HFFc6 (cell line): ENCODE results near the gene ASTL. TPM values are rescaled to one million over a fixed set of nuclear protein-coding genes. Genes with fewer than 3 reads are reported as not detected.

Experiments
- DNase-seq: peaks from one replicate; pipeline ENCODE4 v3.0.0-alpha.2; 2018
- H3K27ac Mint-ChIP-seq: 2 replicates; pipeline ENCODE4 v1.8.0; 2020; ENCODE audit warnings: mild to moderate bottlenecking, mixed read lengths
- H3K27me3 Mint-ChIP-seq: 2 replicates; pipeline ENCODE4 v1.8.0; 2021; ENCODE audit warnings: mild to moderate bottlenecking, moderate library complexity, mixed read lengths; ENCODE audit not compliant: insufficient read depth
- H3K36me3 Mint-ChIP-seq: 2 replicates; pipeline ENCODE4 v1.8.0; 2021; ENCODE audit warnings: low read depth, mixed read lengths
- H3K4me1 Mint-ChIP-seq: 2 replicates; pipeline ENCODE4 v1.8.0; 2020; ENCODE audit warnings: low read depth, mixed read lengths
- H3K4me3 Mint-ChIP-seq: 2 replicates; pipeline ENCODE4 v1.8.0; 2020; ENCODE audit warnings: mild to moderate bottlenecking, moderate library complexity, mixed read lengths
- H3K9me3 Mint-ChIP-seq: 2 replicates; pipeline ENCODE4 v1.8.0; 2020; ENCODE audit warnings: mild to moderate bottlenecking, mixed read lengths
- total RNA-seq, 6 experiments: library from RNA; stranded (reverse); fragmentation: NEBNext Ultra II Directional; extraction: Animal tissue kit (Norgen Biotek cat#: 25700); gene quantifications; 2 replicates in 1 of 6; 3 replicates in 5 of 6; pipeline ENCODE4 v1.2.3, GENCODE V29; 2021
- TF ChIP-seq, protein P1 (sequence below): fragments of 200-600 bp; sonication (generic); IDR thresholded peaks from 2 replicates; pipeline ENCODE4 v1.5.0; 2021; ENCODE audit warnings: antibody characterized with exemption, mild to moderate bottlenecking

The ASTL gene
- total RNA-seq, 6 experiments from 2014 or later, result 0.25 to 0.39 (median 0.31) TPM; not detected in 3

DNA sequence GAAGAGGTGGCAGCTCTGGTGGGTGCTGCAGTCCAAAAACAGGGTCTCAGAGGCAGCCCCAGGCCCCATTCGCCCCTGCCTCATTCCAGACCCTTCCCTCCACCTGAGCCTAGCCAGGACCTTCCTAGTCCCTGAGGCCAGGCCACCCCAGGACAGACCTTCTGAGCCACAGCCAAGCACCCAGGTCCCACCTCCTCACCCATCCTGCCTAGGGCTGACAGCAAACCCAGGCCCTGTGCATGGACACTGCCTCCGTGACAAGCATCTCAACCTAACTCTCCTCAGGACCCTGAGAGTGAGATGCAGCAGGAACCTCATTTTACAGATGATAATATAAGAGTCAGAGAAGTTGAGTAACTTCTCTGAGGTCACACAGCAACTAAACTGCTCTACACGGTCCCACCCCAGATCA is 37.4 kb downstream of the ASTL start:
- Mint-ChIP-seq H3K27ac (no peak overlapping the region), H3K36me3 (peaks cover 10% of the 10 kb centered on the region; the same call in 1 of the 2 replicates), H3K9me3 (peaks cover 13% of the 10 kb centered on the region), H3K27me3 (peaks cover 7% of the 10 kb centered on the region), H3K4me1 (peaks cover 7% of the 10 kb centered on the region; the same call in 1 of the 2 replicates), H3K4me3 (no peak overlapping the region)
- no peak for DNase-seq
- TF ChIP-seq, protein P1, sequence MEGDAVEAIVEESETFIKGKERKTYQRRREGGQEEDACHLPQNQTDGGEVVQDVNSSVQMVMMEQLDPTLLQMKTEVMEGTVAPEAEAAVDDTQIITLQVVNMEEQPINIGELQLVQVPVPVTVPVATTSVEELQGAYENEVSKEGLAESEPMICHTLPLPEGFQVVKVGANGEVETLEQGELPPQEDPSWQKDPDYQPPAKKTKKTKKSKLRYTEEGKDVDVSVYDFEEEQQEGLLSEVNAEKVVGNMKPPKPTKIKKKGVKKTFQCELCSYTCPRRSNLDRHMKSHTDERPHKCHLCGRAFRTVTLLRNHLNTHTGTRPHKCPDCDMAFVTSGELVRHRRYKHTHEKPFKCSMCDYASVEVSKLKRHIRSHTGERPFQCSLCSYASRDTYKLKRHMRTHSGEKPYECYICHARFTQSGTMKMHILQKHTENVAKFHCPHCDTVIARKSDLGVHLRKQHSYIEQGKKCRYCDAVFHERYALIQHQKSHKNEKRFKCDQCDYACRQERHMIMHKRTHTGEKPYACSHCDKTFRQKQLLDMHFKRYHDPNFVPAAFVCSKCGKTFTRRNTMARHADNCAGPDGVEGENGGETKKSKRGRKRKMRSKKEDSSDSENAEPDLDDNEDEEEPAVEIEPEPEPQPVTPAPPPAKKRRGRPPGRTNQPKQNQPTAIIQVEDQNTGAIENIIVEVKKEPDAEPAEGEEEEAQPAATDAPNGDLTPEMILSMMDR, result no peak

DNA sequence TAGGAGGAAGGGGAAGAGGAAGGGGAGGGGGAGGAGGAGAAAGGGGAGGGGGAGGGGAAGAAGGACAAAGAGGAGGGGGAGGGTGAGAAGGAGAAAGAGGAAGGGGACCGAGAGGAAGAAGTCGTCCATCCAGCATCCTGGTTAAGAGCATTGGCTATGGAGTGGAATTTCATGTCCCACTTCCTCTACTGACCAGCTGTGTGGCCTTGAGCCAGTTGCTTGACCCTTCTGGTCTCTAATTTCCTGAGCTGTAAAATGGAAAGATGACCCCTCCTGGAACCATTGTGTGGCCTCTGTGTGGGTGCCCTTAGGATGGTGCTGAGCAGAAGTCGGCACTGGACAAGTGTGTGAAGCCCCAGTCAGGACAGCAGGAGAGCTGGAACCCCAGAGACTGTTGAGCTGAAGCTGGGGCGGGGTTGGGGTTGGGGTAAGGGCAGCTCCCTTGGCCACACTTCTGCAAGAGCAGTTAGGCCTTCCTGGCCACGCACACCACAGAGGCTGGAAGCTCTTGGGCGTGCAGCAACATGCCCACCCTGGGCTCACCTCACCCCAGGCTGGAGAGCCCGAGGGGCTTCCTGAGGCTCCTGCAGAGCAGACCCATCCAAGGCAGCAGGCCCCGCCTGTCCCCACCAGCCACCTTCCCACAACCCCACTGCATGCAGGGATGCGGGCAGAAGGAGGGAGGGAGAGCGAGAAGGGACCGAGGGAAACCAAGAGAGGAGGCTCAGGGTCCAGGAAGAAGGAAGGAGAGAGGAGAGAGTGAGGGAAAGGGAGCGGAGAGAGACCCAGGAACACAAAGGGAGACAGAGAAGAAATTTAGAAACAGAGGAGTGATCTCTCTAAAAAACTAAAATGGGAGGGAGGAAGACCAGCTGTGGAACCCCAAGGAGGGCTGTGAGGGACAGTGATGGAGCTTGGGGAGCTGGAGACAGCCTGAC is 38.2 kb downstream of the ASTL start:
- Mint-ChIP-seq H3K4me3 (no peak overlapping the region), H3K27ac (no peak overlapping the region), H3K27me3 (peaks cover 6% of the 10 kb centered on the region), H3K9me3 (peaks cover 5% of the 10 kb centered on the region), H3K4me1 (peaks cover 7% of the 10 kb centered on the region; the same call in 1 of the 2 replicates), H3K36me3 (peaks cover 4% of the 10 kb centered on the region; the same call in 1 of the 2 replicates)
- no peak for DNase-seq
- TF ChIP-seq, protein P1, result no peak

DNA sequence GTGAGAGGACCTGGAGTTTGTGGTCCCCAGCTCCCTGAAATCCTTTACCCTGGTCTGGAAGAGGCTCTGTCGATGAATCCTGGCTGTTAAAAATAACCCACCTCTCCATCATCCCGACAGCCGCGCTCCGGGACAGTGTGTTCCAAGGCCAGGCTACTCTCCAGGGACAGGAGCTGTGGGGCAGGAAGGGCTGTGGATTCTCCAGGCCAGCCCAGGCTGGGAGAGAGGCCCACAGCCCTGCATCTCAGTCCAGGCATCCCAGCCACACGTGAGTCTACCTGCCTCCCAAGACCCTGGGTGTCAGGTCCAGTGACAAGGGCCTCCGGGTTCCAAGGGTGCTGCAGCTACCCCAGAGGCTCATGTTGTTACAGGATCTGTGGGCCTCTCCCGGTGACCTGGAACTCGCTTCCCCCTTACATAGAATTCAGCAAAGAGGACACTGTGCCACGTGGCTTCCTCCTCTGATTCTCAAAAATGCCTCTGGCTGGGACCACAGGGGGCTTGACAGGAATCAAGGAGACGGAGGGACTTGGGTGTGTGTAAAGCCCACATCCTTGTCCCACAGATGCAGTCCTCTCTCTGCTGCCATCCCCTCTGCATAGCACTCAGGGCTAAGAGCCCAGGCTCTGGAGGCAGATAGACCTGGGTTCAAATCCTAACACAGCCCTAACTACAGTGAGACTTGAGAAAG is 39.3 kb downstream of the ASTL start:
- Mint-ChIP-seq H3K27me3 (peaks cover 11% of the 10 kb centered on the region), H3K36me3 (no peaks in the 10 kb centered on the region), H3K9me3 (no peaks in the 10 kb centered on the region), H3K27ac (no peak overlapping the region), H3K4me3 (no peak overlapping the region), H3K4me1 (peaks cover 7% of the 10 kb centered on the region; the same call in 1 of the 2 replicates)
- TF ChIP-seq, protein P1, result no peak
- DNase-seq, result no peak

DNA sequence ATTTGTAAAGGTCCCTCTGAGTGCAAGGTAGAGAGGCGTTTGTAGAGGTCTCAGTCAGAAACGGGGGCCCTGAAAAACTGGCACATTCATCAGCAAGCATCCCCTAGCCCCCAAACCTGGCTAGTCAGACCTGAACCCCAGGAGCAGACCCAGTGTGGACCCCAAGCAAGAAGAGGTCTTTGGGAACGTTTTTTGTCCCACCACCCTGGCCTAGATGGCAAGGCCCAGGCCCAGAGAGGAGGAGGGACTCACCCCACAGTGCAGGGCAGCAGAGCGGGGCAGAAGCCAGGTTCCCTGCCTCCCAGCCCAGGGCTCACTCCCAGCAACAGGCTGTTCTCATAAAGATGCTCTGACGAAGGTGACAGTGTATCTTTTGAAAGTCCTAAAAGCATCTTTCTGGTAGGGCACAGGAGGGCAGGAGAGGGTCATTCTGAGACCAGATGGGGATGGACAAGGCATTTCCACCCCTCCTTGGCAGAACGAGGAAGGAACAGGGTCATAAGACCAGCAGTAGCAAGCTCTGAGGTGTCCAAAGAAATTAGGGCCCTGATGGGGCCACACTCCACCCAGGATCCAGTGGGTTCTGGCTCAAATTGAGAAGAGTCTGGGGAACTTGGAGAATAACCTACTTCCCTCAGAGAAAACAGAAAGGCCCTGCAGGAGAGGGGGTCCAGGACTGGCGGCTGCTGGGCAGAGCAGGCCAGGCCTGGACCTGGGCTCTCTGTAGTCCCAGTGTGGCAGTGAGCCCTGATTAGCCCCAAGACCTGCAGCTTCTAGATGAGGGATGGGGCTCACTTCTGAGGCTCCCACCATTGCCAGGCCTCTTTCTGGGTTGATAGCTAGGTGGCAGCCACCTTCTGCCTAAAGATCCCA is 40.1 kb downstream of the ASTL start:
- H3K4me1 Mint-ChIP-seq, result peaks cover 7% of the 10 kb centered on the region; the same call in 1 of the 2 replicates
- H3K4me3 Mint-ChIP-seq, result no peak overlapping the region
- H3K27ac Mint-ChIP-seq, result no peak overlapping the region
- no peaks in the 10 kb centered on the region for H3K9me3 Mint-ChIP-seq
- H3K36me3 Mint-ChIP-seq, result no peaks in the 10 kb centered on the region
- DNase-seq, result no peak
- TF ChIP-seq, protein P1, result no peak
- peaks cover 16% of the 10 kb centered on the region for H3K27me3 Mint-ChIP-seq

DNA sequence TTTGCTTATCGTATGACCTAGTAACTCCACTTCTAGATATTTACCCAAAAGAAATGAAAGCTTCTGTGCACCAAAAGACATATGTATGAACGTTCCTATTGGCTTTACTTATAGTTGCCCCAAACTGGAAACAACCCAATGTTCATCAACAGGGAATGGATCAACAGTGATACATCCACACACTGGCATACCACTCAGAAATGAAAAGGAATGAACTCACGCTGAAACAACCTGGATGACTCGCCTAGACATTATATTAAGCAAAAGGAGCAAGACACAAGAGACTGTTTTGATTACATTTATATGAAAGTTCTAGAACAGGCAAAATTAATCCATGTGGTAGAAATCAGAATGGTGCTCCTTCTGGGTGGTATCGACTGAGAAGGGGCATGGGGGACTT is 40.9 kb downstream of the ASTL start:
- peaks cover 7% of the 10 kb centered on the region; the same call in 1 of the 2 replicates for H3K4me1 Mint-ChIP-seq

More for the DNA sequence above, 40.9 kb downstream of the ASTL start:
- H3K36me3 Mint-ChIP-seq, result no peaks in the 10 kb centered on the region
- peaks cover 20% of the 10 kb centered on the region for H3K27me3 Mint-ChIP-seq
- no peak for DNase-seq
- no peak overlapping the region for H3K27ac Mint-ChIP-seq
- no peak overlapping the region for H3K4me3 Mint-ChIP-seq
- no peaks in the 10 kb centered on the region for H3K9me3 Mint-ChIP-seq
- TF ChIP-seq, protein P1, result no peak
